ENCODE data around the gene PPP1CC.
A peak's percentile ranks its signal among the peaks of the same experiment; 100 is the strongest.

Gene PPP1CC

DNA sequence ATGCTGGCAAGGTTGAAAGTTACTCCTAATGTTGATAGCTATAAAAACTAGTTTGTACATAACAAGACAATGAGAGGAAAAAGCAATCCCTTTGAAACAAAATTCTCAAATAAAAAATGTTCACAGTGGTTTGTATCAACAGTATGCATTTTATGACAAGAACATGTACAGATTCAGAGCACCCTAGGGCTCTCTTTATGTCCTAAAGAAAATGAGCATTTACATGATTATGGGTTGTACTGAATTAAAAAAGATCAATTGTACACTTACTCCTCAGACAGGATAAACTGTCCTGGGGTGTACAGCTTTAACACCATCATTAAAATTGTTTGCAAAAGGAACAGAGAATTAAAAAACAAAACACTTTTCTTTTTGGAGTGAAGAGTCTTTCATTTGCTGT is 22.2 kb downstream of the PPP1CC start:
- no peak for DNase-seq

DNA sequence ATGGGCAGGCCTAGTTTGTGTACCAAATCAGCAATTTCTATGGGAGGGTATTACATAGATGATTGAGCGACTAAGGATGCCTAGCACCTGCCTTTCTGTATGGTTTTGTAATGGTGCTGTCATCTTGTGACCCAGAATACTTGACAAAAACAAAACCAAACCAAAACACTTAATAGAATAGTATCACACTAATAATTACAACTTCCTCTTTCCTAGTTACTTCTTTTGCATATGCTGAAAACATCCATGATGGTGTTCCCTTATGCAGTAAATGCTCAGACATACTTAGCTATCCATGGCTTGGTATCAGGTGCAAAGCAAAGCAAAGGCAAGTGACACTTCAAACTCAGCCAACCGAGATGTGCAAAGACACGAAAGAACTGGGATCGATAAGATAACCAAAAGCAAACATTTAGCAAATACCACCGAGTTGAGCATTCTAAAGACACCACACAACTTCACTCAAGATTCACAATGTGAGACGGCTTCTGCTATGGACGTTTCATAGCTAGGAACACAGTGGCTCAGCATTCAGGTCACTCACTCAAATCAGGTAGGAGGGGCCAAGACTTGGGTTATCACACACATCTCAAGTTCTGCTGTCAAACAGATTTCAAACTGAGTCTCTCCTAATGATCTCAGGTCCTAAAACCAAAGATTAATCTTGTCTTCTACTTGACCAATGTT is 24.3 kb downstream of the PPP1CC start:
- no peak for DNase-seq

DNA sequence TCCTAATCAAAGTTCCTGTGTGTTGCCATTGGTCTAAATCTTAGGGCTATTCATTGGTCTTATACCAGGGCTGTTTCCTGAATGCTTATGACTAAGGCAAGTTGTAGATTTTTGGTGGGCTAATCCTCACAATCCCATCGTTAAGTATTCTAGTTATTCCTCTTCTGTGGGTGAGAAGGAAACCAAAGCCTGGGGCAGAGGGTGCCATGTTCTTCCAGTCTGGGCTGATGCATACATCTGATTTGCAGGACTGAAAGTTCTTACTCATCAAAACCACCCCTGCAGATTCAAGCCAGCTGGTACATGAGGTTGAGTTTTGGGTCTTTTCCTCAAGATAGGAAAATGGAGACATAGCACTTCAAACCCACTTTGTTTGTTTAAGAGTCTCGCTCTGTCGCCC is 25.7 kb downstream of the PPP1CC start:
- no peak for DNase-seq

DNA sequence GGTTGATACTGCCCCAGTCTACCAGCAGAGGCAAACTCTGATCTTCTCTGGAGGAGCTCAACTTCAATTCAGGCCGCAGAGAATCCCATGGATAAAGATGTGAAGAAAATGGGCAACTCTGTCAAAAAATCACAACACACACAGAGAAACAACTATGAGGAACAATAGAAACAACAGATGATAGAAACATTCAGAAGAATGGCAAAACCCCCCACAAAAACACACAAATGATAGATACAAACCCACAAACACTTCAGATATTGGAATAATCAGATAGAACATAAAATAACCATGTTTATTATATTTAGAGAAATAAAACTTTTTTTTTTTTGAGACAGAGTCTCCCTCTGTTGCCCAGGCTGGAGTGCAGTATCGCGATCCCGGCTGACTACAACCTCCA is 33.8 kb downstream of the PPP1CC start:
- no peak for DNase-seq

DNA sequence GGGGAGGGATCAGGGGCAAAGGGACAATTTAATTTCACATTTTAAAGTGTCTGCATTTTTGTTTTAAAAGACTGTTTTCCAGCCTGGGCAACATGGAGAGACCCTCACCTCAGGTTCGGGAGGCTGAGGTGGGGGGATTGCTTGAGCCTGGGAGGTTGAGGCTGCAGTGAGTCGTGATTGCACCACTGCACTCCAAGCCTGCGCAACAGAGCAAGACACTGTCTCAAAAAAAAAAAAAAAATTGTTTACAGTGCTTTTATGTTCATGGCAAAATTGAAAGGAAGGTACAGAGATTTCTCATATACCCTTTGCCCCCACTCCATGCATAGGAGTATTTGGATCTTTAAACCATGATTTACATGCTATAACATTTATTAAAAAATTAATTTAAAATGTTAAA is 37.4 kb downstream of the PPP1CC start:
- no peak for DNase-seq

DNA sequence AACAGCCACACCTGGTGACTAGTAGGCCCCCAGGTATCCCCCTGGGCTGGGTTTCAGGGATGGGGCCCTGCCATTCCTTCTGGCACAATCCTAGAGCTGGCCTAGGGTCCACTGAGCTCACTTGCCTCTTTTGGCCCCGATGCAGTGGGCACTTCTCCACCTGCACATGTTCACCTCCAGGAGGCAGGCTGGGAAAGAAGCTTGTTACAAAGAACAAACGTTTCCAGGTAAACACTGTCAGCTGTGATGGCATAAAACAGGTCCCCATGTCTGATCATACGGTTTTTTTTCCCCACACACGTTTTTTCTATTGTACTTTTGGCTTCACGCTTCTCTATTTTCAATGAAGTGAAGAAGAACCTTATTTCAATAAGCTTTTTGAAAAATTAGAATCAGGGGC is 37.9 kb downstream of the PPP1CC start:
- peak; percentile 7 for DNase-seq

DNA sequence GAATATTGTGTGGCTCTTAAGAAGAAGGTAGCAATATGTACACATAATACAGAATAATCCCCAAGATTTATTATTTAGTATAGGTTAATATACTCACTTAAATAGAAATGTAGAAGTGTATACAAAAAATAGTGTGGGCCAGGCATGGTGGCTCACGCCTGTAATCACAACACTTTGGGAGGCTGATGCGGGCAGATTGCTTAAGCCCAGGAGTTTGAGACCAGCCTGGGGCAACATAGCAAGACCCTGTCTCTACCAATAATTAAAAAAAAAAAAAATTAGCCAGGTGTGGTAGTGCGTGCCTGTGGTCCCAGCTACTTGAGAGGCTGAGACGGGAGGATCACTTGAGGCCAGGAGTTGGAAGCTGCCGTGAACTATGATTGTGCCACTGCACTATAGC is 38.5 kb downstream of the PPP1CC start:
- no peak for DNase-seq

DNA sequence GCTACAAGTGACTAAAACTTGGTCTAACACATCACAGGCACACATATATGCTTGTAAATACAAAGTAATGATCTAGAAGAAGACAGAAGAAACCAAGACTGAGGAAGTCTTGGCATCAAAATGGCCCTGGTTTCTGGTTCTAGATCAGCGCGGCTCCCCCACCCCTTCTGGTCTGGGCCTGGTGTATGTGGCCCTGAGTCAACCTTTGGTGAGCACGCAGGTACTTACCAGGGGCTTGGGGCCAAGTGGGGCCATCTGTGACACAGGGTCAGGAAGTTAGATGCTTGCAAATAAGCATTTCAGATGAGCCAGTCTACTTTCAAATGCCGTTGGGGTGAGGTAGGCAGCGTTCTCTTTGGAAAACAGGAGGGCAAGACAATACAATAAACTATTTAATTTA is 40.6 kb downstream of the PPP1CC start:
- DNase-seq: no peak

DNA sequence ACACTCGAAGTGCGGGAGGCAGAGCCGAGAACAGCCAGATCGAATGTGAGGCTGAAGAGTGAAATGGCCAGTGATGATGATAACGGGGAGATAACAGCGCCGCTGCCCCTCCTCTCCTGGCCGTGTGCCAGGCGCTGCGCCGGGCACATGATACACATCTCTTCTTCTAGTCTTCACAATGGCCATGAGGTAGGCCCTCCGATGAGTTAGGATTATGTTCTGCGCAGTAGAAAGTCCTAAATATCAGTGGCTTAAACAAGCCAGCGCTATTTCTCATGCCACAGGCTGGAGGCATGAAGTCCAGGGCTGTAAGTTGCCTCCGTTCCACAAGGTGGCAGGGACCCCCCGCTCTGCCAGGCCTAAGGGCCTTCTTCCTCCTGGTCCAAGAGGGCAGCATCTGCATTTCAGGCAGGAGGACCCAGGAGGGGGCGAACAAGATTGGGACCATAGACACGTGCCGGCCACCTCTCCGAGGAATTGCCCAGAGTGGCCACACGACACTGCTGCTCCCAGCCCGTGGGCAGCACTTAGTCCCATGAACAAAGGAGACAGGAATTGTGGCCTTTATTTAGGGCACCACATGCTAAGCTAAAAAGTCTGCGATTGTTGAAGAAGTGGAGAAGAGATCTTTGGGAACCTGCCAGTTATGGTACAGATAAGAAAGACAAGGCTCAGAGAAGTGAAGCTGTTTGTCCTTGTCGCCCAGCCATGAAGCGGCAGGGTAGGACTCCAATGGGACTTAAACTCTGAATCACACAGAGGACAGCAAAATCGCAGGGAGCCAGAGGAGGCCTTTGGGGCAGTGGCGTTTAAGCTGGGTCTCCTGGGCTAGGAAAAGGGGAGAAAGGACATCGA is 42.9 kb downstream of the PPP1CC start:
- DNase-seq: no peak

DNA sequence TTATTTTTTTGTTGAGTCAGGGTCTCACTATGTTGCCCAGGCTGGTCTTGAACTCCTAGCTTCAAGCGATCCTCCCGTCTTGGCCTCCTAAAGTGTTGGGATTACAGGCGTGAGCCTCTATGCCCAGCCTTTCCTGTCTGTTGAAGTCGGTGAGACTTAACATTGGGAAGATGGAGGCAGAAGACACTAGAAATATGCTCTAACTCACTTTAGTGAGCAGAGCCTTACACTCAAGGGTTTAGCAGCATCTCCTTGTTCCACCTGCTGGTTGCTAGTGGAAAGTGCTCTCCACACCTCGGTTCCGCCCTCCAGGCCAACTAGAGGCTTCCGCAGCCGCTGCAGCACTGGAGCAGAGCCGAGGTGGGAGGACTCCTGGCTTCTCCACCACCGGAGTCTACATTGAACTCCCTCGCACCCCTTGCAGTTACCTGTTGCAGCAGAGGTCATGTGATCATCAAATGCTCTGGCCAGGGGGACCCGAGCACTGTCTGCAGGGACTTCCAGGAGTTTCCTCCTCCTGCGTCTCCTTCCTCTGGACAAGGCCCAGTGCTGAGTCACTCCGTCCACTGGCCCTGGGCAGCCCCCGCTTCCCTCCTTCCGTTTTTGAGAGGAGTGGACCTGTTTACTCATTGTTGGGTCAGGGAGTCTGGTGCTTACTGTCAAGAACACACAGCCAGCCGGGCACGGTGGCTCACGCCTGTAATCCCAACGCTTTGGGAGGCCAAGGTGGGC is 44.4 kb downstream of the PPP1CC start:
- DNase-seq: peak; percentile 40

DNA sequence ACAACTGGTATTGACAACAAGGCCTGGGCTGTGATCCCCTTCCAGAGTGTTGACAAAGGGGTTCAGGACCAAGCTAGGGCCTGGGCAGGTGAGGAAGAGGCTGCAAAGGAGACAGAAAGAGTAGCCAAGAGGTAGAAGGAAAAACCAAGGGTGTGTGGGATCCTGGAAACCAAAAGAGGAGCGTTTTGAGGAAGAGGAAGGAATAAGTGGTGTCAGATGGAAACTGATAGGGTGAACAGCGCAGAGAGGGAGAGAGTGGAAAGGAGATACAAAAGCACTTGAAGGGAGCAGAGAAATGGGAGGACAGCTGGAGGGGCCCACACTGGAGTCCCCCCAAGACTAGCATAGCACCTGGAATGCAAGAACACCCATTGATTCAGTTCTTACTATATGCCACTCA is 45.5 kb downstream of the PPP1CC start:
- DNase-seq: no peak

DNA sequence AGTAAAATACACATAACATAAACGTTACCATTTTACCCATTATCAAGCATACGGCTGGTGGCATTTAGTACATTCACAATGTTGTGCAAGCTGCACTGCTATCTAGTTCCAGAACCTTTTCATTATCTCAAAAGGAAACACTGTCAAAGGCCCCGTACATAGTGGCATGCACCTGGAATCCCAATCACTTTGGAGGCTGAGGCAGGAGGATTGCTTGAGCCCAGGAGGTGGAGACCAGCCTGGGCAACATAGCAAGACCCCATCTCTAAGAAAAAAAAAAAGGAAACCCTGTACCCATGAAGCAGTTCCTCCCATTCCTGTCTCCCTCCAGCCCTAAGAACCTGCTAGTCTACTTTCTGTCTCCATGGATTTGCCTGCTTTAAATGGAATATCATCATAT is 46.4 kb downstream of the PPP1CC start:
- DNase-seq: no peak

DNA sequence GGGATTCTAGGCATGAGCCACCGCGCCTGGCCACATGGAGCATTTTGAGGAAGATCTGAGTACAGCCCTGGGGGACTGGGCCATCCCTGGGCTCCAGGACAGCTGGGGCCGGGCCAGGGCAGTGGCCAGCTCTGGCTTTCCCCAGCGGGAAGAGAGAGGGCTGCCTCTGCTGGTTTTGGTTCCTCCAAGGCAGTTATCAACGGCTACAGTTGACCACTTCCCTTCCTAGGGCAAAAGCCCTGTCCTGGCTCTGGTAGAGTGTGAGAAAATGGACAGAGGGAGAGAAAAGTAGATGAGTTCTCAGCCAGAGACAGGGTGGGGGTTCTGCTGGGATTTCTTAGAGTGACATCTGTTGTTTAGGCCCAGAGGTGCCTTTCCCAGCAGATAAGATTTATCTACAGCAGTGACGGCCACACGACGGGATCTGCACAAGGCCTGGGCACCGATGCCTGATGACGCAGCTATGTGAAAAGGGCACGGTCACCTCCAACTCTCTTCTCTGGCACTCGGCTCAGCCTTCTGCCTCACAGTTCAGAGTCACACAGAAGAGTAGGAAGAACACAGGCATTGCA is 48.3 kb downstream of the PPP1CC start:
- DNase-seq: no peak

DNA sequence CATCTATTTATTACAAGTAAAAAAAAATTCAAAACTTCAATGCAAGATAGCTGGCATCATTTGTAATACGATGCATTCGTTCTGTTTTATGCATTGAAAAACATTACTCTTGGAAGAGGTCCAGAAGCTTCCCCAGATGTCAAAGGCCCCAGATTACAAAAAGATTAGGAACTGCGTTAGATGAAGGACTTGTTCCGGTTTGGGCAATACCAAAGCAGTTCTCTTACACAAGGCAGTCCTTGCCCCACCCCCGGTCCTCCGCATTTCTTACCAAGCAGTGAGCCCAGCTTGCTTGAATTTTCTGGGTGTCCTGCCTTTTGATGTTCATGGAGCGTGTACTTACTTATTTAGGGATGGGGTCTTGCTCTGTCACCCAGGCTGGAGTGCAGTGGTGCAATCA is 49.0 kb downstream of the PPP1CC start:
- DNase-seq: no peak

DNA sequence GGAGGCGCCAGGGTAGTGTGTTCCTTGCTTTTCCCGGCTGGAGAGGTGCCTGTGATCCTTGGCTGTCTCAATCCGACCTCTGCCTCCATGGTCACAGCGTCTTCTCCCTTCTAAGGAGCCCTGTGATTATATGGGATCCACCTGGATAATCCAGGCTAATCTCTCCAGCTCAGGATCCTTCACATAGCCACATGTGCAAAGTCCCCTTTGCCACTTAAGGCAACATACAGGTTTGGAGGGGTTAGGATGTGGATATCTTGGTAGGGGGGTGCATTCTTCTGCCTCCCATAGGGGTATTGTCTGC is 52.6 kb downstream of the PPP1CC start:
- no peak for DNase-seq

DNA sequence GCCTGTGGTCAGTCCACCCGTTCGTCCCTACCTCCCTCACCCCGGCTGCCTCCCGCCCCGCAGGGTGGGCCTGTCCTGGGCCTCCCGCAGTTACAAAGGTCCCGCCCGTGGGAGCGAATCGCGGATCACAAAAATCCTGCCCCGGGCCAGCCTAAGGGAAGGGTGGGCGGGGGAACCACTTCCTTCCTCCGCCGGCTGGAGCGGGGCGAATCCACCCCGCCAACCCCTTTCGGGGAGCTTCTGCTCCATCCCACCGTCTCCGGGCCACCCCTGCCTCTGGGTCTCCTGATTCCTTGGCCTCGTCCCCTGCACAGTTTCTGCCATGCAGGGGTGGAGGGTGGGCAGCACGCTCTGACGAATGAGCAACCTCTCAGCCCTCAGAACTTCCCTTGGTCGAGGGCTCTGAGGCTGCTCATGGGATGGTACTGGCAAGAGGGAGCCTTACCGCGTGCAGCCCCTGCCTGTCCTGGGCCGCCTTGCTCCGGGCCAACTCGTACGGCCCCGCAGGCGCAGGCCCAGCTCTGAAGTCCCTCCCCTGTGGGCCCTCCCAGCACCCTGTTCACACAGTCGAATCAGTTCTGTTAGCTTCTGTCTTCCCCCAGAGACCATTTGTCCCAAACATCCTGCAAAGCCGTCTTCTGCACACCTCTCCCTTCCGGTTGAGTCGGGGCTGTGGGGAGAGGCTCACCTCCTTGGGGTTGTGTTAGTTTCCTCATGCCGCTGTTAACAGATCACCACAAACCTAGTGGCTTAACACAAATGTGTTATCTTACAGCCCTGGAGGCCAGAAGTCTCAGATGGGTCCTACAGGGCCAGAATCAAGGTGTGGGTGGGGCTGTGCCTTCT is 53.2 kb downstream of the PPP1CC start:
- DNase-seq: no peak

DNA sequence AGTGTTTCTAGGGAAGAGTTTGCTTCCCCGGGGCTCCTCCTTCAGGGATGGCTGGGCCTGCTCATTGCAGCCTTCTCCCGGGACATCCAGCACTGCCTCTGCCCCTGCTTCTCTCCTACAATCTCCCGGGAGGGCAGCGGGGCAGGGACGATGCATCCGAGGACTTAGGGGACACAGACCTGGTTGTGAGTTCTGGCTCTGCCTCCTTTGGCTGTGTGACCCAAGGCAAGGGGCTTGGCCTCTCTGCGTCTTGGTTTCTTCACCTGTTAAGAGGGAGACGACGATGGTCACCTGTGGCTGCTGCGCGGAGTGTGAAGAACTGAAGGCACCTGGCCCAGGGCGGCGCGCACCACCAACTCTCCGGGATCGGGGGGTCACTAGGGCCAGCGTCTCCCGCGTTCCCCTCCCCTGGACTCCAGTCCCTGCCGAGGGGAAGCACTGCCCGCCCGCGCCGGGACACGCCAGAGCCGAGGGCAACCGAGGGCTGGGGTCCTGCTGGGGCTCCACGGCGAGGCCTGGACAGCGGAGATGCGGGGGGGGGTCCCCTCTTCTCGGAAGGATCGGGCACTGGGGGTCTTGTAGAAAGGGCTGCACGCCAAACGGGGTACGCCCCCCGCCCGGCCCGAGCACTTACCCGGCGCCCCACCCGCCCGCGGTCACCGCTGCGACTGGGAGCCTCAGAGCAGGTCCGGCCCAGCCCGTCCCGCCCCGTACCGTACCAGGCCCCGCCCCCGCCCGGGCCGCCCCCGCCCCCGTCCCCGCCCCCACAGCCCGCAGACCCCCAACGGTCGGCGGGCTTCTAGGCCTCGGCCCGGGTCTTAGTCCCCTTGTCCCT is 54.0 kb downstream of the PPP1CC start, which contains the start of gene HVCN1:
HVCN1 (minus strand) TSS at position 670 of the 835 bp plus-strand sequence. CDS start 5,870 bp downstream, outside the sequence.
- no peak for DNase-seq

DNA sequence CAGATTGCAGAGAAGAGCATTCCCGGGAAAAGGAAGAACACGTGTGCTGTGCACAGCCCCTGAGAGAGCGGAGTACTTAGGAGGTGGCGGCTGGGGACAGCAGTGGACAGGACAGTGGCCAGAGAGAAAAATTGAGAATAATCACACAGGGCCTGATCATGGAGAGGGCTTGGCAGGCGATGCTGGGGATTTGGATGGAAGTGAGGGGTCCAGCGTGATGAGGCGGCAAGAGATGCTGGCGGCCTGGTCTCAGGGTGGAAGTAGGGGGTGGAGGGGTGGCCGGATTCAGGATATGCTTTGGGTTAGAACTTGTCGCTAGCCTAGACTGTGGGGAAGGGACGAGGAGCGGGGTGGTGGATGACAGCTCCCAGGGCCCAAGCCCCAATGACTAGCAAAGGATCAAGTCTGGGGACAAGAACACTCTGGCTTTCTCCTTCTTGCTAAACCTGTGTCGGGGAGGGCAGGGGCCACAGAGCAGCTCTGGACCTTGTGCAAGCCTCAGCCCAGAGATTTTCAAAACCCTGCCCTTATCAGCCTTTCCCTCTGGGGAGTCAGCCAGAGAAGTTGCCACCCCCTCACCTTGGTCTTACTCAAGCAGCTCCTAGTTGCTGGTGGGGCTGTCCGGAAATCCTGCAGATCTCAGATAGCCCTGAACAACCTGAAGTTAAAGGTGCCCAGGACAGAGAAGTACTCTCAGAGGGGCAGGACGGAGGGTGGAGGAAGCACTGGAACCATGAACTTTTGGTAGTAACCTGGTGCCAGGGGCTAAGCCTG is 55.1 kb downstream of the PPP1CC start:
- no peak for DNase-seq

DNA sequence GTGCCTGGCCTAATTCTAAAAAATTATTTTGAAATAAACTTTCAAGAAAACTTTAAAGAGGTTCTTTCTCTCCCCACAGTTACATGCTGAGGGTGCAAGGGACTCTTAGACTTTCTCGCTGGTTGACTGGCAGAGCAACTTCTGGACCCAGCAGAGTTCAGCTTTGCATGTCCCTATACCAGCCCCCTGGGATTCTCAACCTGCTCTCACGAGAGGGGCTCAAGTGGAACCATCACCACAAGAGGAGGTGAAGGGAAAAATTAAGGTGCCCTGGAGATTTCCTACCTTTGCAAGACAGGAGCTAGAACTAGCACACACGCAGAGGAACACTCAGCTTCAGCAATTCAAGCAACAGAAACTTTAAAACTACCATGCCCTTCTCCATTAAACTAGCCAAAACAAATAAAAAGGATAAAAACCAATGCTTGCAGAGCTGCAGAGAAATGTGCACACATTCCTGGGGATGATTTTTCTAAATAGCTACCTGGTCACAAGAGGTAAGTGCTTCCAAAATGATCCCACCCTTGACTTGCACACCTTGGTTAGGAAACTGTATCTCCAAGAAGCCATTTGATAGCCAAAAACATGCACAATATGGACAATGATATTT is 56.3 kb downstream of the PPP1CC start:
- DNase-seq: no peak

DNA sequence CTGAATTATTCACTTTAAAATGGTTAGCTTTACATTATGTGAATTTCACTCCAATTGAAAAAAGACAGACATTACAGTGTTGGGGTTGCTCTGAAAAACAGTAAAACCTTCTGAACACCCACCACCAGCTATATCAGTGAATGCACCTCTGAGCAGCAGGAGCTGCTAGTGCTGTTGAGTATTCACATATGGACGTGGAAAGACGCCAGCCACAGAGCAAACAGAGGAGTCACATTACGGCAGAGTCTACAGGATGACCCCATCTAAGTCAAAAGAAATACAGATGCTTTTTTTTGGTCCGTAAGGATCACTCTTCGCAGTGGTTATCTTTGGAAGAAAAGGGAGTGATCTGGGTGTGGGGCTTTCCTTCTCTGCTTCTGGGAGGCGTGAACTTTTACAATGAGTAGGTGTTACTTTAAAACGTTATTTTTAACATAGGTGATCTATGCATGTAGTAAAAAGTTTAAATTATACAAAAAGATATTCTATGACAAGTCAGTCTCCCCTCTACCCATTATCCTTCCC is 58.3 kb downstream of the PPP1CC start:
- DNase-seq: no peak

Data from NCI-H526 treated with DMSO at 0.1 percent for 48 hours (cell line).